Panc1 (cell line): ENCODE results near the gene ILDR1. TPM values are rescaled to one million over a fixed set of nuclear protein-coding genes. Genes with fewer than 3 reads are reported as not detected.

Source experiments
- ATAC-seq: fragments of 200-7000 bp; cut with Tn5 transposase; 2 replicates; pipeline ENCODE4 v1.9.1; 2020; ENCODE audit warnings: mild to moderate bottlenecking, moderate library complexity
- BruUV-seq: library from RNA; stranded (reverse); fragments of 400-500 nt; replicated peaks from 2 replicates; lab custom pipeline; 2021; lab: Mats Ljungman, UMichigan
- CTCF ChIA-PET: fragments of 300-600 bp; sonication (Branson Sonifier 250); formaldehyde crosslinking; loops from one replicate; lab custom pipeline; 2022; ENCODE audit warnings: antibody characterized with exemption; lab: Charles Lee
- POLR2A ChIA-PET: fragments of 300-600 bp; sonication (Branson Sonifier 250); formaldehyde crosslinking; loops from one replicate; lab custom pipeline; 2022; ENCODE audit warnings: antibody characterized with exemption; lab: Charles Lee
- DNase-seq: peaks from one replicate; pipeline ENCODE4 v3.0.0-alpha.2; 2010; ENCODE audit warnings: low read depth, low spot score
- H3K27ac ChIP-seq: 2 replicates; pipeline ENCODE4 v1.5.1; 2011; ENCODE audit warnings: mild to moderate bottlenecking, low read length, inconsistent platforms
- H3K27me3 ChIP-seq: fragments of 200-500 bp; sonication (Bioruptor generic); 2 replicates; pipeline ENCODE4 v1.6.0; 2014; ENCODE audit warnings: low read length, inconsistent platforms; ENCODE audit not compliant: control insufficient read depth, insufficient read depth
- H3K36me3 ChIP-seq: fragments of 200-500 bp; sonication (Bioruptor generic); 2 replicates; pipeline ENCODE4 v1.5.1; 2014; ENCODE audit warnings: inconsistent platforms, mild to moderate bottlenecking, low read length, moderate library complexity; ENCODE audit not compliant: control insufficient read depth, insufficient read depth
- H3K4me1 ChIP-seq: 2 replicates; pipeline ENCODE4 v1.5.1; 2011; ENCODE audit warnings: inconsistent platforms, mild to moderate bottlenecking, low read length, moderate library complexity; ENCODE audit not compliant: control insufficient read depth, insufficient read depth
- H3K4me3 ChIP-seq, 2 experiments: 2 replicates each; pipeline ENCODE4 v1.5.1; 2011 to 2012; ENCODE audit warnings: low read depth in 2 of 2, low read length in 2 of 2, mild to moderate bottlenecking in 2 of 2, inconsistent platforms in 1 of 2, moderate library complexity in 1 of 2
- H3K9me3 ChIP-seq: fragments of 200-500 bp; sonication (Bioruptor generic); 2 replicates; pipeline ENCODE4 v1.5.1; 2014; ENCODE audit warnings: low read depth, mild to moderate bottlenecking, inconsistent platforms, low read length, moderate library complexity; ENCODE audit not compliant: control insufficient read depth, insufficient read depth
- POLR2AphosphoS5 ChIP-seq: IDR thresholded peaks from 2 replicates; pipeline ENCODE4 v1.6.1; 2012; ENCODE audit warnings: mild to moderate bottlenecking, low read depth, low read length, moderate library complexity
- SIN3A ChIP-seq: IDR thresholded peaks from 2 replicates; pipeline ENCODE4 v1.6.1; 2012; ENCODE audit warnings: low read depth, mild to moderate bottlenecking, low read length, moderate library complexity, borderline replicate concordance; ENCODE audit not compliant: insufficient read depth
- TCF7L2 ChIP-seq: IDR thresholded peaks from 2 replicates; pipeline ENCODE4 v1.6.1; 2011; ENCODE audit warnings: mild to moderate bottlenecking, low read depth, low read length, inconsistent platforms
- in situ Hi-C: cut with HindIII; loops from 2 replicates; pipeline ENCODE4 v1.10.0; 2016; ENCODE audit warnings: low sequenced_read_pairs, low pct_unique_long_range_greater_than_20kb
- intact Hi-C: fragments of 100-400 bp; cut with micrococcal nuclease; formaldehyde crosslinking; loops from one replicate; pipeline ENCODE4 v1.10.0; 2022; ENCODE audit not compliant: unreplicated experiment
- total RNA-seq: library from RNA; stranded (reverse); gene quantifications from one replicate; pipeline ENCODE4 v1.2.1, GENCODE V29; 2021; ENCODE audit not compliant: unreplicated experiment
- TF ChIP-seq, protein P1 (sequence below), 2 experiments: IDR thresholded peaks; 2 replicates each; pipeline ENCODE4 v1.6.1; 2011 to 2012; ENCODE audit warnings: low read depth in 2 of 2, control low read depth in 1 of 2, low read length in 1 of 2, mild to moderate bottlenecking in 1 of 2, moderate library complexity in 1 of 2; ENCODE audit not compliant: insufficient read depth in 1 of 2
- TF ChIP-seq, protein P2 (sequence below): fragments of 450-650 bp; IDR thresholded peaks from 2 replicates; pipeline ENCODE4 v1.5.1; 2017; ENCODE audit warnings: mild to moderate bottlenecking

The ILDR1 gene
- total RNA-seq, 1 experiment from 2014 or later = not detected

DNA sequence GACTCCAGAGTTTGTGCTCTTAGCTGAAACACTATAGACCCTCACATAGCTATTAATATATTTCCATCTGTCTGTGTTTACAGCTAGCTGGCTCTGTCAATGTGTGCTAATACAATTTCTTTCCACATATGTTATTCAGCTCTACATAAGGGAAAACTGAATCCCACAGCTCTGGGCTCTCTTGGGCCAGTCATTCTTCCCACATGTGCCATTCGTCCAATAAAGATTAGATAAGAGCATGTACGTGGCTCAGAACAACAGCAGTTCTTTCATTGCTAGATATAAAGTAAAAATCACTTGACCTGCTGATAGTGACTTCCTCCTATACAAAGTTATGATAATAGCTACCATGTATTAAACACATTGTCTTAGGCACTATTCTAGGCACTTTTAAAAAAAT lies 2.8 kb upstream of the ILDR1 start:
- in situ Hi-C loops (no loop called here), intact Hi-C loops (no loop called here)
- no peak for DNase-seq
- POLR2A ChIA-PET = no interaction called here
- ATAC-seq = no peak
- peaks cover 17% of the 10 kb centered on the region for H3K27me3 ChIP-seq
- no peaks in the 10 kb centered on the region for H3K36me3 ChIP-seq
- H3K9me3 ChIP-seq = no peaks in the 10 kb centered on the region
- H3K27ac ChIP-seq = no peak overlapping the region
- no TSS peak for BruUV-seq
- TF ChIP-seq, protein P1, sequence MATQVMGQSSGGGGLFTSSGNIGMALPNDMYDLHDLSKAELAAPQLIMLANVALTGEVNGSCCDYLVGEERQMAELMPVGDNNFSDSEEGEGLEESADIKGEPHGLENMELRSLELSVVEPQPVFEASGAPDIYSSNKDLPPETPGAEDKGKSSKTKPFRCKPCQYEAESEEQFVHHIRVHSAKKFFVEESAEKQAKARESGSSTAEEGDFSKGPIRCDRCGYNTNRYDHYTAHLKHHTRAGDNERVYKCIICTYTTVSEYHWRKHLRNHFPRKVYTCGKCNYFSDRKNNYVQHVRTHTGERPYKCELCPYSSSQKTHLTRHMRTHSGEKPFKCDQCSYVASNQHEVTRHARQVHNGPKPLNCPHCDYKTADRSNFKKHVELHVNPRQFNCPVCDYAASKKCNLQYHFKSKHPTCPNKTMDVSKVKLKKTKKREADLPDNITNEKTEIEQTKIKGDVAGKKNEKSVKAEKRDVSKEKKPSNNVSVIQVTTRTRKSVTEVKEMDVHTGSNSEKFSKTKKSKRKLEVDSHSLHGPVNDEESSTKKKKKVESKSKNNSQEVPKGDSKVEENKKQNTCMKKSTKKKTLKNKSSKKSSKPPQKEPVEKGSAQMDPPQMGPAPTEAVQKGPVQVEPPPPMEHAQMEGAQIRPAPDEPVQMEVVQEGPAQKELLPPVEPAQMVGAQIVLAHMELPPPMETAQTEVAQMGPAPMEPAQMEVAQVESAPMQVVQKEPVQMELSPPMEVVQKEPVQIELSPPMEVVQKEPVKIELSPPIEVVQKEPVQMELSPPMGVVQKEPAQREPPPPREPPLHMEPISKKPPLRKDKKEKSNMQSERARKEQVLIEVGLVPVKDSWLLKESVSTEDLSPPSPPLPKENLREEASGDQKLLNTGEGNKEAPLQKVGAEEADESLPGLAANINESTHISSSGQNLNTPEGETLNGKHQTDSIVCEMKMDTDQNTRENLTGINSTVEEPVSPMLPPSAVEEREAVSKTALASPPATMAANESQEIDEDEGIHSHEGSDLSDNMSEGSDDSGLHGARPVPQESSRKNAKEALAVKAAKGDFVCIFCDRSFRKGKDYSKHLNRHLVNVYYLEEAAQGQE (IDR thresholded peaks at IDR 0.05; ENCODE audit: insufficient read depth in 1 of 2, low read depth in 2 of 2, low read length in 1 of 2) = no peak
- TF ChIP-seq, protein P2, sequence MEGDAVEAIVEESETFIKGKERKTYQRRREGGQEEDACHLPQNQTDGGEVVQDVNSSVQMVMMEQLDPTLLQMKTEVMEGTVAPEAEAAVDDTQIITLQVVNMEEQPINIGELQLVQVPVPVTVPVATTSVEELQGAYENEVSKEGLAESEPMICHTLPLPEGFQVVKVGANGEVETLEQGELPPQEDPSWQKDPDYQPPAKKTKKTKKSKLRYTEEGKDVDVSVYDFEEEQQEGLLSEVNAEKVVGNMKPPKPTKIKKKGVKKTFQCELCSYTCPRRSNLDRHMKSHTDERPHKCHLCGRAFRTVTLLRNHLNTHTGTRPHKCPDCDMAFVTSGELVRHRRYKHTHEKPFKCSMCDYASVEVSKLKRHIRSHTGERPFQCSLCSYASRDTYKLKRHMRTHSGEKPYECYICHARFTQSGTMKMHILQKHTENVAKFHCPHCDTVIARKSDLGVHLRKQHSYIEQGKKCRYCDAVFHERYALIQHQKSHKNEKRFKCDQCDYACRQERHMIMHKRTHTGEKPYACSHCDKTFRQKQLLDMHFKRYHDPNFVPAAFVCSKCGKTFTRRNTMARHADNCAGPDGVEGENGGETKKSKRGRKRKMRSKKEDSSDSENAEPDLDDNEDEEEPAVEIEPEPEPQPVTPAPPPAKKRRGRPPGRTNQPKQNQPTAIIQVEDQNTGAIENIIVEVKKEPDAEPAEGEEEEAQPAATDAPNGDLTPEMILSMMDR = no peak
- TF ChIP-seq TCF7L2 (no peak), POLR2AphosphoS5 (no peak), SIN3A (no peak)
- CTCF ChIA-PET = no interaction called here
- no peaks in the 10 kb centered on the region for H3K4me1 ChIP-seq
- no peak overlapping the region for H3K4me3 ChIP-seq

DNA sequence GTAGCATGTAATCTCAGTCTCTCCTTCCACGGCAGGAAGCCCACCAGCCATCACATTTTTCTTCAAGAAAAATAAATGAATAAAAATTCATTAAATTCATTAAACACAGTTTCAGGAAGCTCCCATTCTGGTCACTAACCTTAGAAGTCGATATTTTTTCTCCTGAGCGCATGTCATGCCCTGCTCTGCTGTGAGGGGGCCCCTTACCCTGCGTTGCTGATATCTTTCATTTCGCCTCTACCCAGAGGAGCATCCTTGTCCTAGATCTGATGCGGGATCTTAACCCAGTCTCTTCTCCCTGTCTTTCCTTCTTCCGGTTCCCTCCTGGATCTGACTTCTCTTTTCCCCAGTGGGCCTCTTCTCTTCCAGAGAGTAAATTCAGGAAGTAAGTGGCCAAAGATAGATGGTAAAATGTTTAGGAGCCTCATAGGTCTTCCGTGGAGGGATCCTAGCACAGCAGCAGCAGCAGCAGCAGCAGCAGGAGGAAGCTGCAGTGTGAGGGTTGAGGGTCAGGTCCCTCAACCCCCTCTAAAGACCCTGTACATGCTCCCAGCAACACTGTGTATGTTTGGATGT lies 1.4 kb upstream of the ILDR1 start:
- TF ChIP-seq POLR2AphosphoS5 (no peak), SIN3A (no peak), TCF7L2 (no peak)
- TF ChIP-seq, protein P2 = no peak
- TF ChIP-seq, protein P1 (IDR thresholded peaks at IDR 0.05; ENCODE audit: insufficient read depth in 1 of 2, low read depth in 2 of 2, low read length in 1 of 2) = no peak
- DNase-seq = no peak
- no peak overlapping the region for H3K4me3 ChIP-seq
- H3K36me3 ChIP-seq = no peaks in the 10 kb centered on the region
- ChIA-PET CTCF (no interaction called here), POLR2A (interaction anchor here (0.6 kb wide), 1 partner anchor 17 kb away, joined by 6 read pairs; no protein-coding TSS in a partner anchor)
- ATAC-seq = no peak
- H3K27me3 ChIP-seq = peaks cover 14% of the 10 kb centered on the region
- intact Hi-C loops = no loop called here
- H3K9me3 ChIP-seq = no peaks in the 10 kb centered on the region
- in situ Hi-C loops = no loop called here
- H3K27ac ChIP-seq = no peak overlapping the region
- no TSS peak for BruUV-seq
- no peaks in the 10 kb centered on the region for H3K4me1 ChIP-seq
